NCI-H1930 (cell line): ENCODE measurements around the gene PARD3B.

Experiments used
- DNase-seq, 2 experiments: peaks; one replicate each; lab custom pipeline; 2025; lab: John Stamatoyannopoulos, UW

PARD3B gene

GRCh38 chr2:205405194-205405593, 859.9 kb downstream of the PARD3B start:
- no peak for DNase-seq

DNA sequence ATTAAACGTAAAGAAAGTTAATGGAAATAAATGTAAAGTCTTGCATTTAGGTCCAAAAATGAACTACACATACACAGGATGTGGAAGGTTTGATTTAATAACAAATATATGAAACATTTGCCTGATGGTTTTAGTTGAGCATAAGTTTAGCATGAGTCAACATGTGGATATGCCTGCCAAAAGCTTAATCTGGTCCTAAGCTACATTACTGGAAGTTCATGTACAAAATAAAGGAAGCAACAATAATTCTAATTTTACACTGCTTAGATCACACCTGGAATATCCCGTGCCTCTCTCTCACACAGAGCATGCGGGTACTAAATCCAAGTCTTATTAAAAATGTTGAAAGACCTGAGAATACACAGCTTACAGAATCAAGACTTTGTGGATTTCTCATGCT, 860.5 kb downstream of the PARD3B start:
- DNase-seq: no peak

DNA sequence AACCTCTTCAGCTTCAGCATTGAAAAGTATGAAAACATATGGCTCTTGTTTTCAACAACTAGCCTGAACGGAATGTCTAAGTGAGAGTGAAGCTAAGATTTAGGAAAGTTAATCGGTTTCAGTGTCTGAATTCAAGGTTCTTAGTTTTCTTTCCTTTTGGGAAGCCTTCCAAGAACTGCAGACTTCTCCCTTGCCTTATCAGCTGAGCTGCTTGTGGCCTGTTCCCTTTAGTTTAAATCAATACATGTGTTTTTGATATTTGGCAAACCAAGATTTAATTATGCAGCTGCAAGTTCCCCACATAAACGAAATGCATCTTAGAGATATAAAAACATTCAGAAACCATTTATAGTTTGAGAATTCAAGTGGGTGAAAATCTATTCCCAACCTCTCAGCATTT, 862.7 kb downstream of the PARD3B start:
- DNase-seq: no peak

DNA sequence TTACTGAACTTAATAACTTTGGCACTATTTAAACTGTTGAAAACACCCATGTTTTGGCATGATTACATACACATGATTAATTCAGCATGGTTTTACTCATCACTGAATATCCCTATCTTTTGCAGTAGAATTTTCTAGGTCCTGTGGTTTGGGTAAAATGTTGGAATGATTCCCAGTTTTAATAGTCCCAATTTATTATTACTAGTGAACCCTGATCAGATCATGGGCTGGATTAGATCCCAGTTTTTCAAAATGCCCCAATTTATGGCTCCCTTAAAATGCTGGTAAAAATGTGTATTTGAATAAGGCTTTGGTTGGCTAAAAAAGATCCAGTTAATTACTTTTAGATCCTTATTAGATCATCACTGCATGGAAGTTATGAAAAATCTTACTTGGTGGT, 863.4 kb downstream of the PARD3B start:
- DNase-seq: no peak

- no peak for DNase-seq
Measured at GRCh38 chr2:205409411-205409810, 864.1 kb downstream of the PARD3B start.

- no peak for DNase-seq
Measured at GRCh38 chr2:205411558-205411957, 866.3 kb downstream of the PARD3B start.

DNA sequence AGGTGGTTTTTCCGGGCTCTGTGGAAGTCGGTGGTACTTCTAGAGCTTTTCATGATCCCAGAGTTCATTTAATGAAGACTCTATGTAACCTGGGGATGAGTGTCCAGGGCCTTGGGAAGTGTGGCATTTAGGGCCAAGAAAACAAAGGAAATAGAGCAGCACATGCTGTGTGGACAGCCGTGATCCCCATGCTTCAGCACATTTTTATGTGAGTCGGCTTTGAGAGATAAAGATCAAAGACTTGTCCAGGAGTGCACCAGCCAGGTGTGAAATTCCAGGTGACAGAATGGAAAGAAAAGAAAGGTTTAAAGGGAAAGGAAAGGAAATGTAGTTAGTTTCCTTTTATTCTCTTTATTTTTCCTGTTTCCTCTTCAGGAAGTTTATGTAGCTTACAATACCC, 879.1 kb downstream of the PARD3B start:
- no peak for DNase-seq

GRCh38 chr2:205425102-205425501, 879.8 kb downstream of the PARD3B start:
- DNase-seq: no peak

DNA sequence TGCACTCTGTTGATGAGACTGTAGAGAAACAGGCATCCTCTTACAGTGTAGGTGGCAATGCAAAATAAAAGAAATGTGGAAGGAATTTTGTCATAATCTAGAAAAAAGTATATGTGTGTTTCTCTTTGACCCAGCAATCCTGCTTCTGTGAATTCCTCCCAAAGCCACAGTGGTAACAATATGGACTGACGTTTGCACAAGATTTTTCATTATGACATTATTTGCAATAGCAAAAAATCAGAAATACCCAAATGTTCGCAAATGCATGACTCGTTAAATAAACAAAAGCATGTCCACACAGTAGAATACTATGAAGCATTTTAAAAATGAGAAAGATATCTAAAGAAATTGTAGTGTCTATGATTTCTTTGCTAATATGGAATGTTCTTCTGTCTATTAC, 881.8 kb downstream of the PARD3B start:
- DNase-seq: no peak

DNA sequence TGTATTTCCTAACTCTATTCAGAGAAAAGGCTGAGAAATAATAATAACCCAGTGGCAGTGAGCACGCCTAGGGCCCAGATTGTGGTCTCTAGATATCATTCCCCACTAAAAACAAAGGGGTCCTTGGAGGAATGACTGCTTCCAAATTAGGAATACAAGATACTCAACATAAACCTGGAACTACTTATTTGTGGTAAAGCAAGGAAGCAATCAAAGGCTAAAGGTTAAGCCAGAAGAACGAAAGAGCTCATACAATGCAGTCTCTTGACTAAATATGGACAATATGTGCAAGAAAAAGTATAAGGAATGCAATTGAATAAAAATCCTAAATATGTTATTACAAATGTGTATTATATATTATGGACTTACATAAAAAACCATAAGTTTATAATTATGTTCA, 883.5 kb downstream of the PARD3B start:
- DNase-seq: no peak

DNA sequence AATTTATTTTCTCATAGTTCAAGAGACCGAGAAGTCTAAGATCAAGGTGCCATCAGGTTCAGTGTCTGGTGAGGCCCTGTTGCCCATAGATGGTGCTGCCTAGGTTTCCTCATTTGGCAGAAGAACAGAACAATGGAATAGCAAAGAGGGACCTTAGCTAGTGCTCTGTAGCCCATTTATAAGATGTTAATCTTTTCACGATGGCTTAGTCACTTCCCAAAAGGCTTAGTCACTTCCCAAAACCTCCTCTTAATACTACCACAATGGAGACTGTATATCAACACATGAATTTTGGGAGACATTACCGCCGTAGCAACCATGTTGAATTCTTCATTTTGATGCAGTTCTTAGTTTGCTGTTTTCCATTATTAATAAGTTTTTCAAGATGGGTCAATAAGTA, 890.7 kb downstream of the PARD3B start:
- DNase-seq: no peak

DNA sequence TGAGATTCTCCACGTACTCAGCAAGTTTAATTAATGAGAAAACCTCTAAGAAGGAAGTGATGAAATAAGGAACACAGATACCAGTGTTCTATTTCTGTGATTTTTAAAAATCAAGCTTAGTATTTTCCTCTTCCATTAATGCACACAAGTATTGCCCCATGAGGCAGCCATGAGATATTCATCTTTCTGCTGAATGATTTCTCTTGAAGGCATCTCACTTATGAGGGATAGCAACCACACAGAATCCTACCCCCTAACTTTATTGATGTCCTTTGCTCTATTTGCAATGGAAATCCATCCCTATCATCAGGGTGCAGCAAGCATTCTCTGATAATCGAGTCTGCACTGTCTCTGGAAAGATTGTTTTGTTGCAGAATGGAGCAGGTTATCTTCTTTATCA, 893.0 kb downstream of the PARD3B start:
- no peak for DNase-seq

GRCh38 chr2:205439621-205440020, 894.3 kb downstream of the PARD3B start:
- DNase-seq: no peak

- no peak for DNase-seq
Measured at GRCh38 chr2:205441524-205441923, 896.2 kb downstream of the PARD3B start.

GRCh38 chr2:205448189-205448588, 902.9 kb downstream of the PARD3B start:
- DNase-seq: no peak

DNA sequence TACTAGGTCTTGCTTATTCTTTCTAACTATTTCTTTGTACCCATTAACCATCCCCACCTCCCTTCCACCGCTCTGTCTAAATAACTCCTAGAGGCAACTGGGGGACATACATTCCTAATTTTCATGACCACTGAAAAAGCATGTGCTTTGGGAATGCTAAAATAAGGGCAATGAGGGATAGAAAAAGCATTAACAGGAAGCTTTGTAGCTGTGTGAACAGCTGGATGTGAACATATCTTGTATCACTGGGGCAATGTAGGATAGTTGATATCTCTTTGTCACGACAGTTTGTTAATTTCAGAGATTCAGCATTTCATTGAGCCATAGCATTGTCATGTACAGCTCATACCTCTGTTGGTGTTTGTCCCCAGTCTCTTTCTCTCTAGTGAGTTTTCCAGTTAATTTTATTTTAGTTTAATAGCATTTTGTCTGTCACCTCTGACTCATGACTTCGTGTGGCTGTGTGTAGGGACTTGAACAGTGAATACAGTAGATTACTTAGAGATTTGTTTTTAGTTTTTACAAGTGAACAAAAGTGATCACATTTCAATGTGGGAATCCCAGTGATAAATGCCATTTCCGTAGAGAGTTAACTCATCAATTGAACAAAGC, 906.7 kb downstream of the PARD3B start:
- no peak for DNase-seq

- no peak for DNase-seq
Measured at GRCh38 chr2:205453202-205453601, 907.9 kb downstream of the PARD3B start.

GRCh38 chr2:205456682-205457081, 911.4 kb downstream of the PARD3B start:
- no peak for DNase-seq

GRCh38 chr2:205460217-205460616, 914.9 kb downstream of the PARD3B start:
- no peak for DNase-seq

GRCh38 chr2:205461169-205461568, 915.9 kb downstream of the PARD3B start:
- DNase-seq: no peak

DNA sequence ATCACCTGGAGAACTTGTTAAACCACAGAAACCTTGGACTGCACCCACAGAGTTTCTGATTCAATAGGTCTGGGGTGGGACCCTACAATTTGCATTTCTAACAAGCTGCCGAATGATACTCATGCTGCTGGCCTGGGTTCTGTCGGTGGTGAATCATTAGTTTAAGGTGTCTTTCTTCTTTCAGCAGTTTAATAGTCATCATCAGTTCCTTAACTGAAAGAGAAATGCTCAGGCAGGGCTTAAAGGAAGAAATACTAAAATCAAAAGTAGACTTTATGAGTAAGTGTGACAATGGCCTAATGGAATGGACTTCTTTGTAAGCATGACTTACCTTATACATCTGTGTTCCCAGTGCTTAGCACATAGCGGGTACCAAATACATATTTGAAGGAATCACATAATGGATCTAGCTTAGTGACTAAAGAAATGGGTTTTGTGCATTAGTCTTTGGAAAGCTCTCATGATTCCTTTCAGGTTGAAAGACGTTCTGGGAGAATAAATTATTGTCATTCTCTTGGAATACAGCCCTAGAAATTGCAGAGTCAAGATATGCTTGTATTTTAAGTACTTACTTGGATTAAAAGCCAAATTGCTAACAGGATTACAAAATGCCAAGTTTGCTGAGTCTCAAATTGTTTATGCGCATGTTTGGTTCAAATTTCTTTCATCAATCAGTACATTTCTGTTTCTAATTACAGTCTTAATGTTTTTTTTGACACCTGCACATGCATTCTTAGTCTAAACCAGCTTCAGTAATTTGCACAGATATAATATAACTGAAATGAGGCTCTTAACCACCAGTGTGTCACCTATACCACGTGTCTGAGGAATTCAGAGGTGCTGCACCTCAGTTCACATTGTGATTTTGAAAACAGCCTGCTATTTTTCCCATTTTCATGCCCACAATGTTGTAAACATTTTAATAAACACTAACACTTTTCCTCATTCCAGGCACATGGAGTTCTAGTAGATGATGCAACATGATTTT, 916.7 kb downstream of the PARD3B start:
- no peak for DNase-seq

GRCh38 chr2:205462681-205463345, 917.5 kb downstream of the PARD3B start:
- DNase-seq: no peak

GRCh38 chr2:205463466-205464025, 918.3 kb downstream of the PARD3B start:
- DNase-seq: no peak
